Neuronal stem cell (in vitro differentiated cells): ENCODE data around the gene CMIP.

ENCODE experiments used
- DNase-seq: peaks from one replicate; pipeline ENCODE4 v3.0.0-alpha.2; 2013; ENCODE audit warnings: low spot score
- H2AFZ ChIP-seq: one replicate; pipeline ENCODE4 v1.6.1; 2013; ENCODE audit warnings: mild to moderate bottlenecking, low read length, inconsistent platforms
- H2AK5ac ChIP-seq: 2 replicates; pipeline ENCODE4 v1.6.1; 2013; ENCODE audit warnings: low read depth, mild to moderate bottlenecking, inconsistent platforms, low read length, moderate library complexity, mixed read lengths
- H2BK120ac ChIP-seq: 2 replicates; pipeline ENCODE4 v1.6.1; 2013; ENCODE audit warnings: low read depth, mild to moderate bottlenecking, inconsistent platforms, low read length, moderate library complexity, mixed read lengths
- H2BK12ac ChIP-seq: one replicate; pipeline ENCODE4 v1.6.1; 2013; ENCODE audit warnings: low read length, inconsistent platforms
- H2BK15ac ChIP-seq: 2 replicates; pipeline ENCODE4 v1.6.1; 2013; ENCODE audit warnings: mild to moderate bottlenecking, low read length, inconsistent platforms, mixed read lengths
- H2BK5ac ChIP-seq: one replicate; pipeline ENCODE4 v1.6.1; 2013; ENCODE audit warnings: inconsistent platforms, mild to moderate bottlenecking, low read length, moderate library complexity
- H3K14ac ChIP-seq: one replicate; pipeline ENCODE4 v1.6.1; 2013; ENCODE audit warnings: low read length, inconsistent platforms
- H3K18ac ChIP-seq: 2 replicates; pipeline ENCODE4 v1.6.1; 2013; ENCODE audit warnings: low read length, inconsistent platforms
- H3K23ac ChIP-seq: 2 replicates; pipeline ENCODE4 v1.6.1; 2013; ENCODE audit warnings: low read depth, mild to moderate bottlenecking, mixed read lengths, low read length, inconsistent platforms; ENCODE audit not compliant: poor library complexity
- H3K27ac ChIP-seq: replicated peaks from 3 replicates; pipeline ENCODE4 v1.5.1; 2013; ENCODE audit warnings: low read length, inconsistent platforms
- H3K27me3 ChIP-seq, 3 experiments: 2 replicates each; pipeline ENCODE4 v1.6.1; 2013; ENCODE audit warnings: low read length in 3 of 3, mild to moderate bottlenecking in 2 of 3, inconsistent platforms in 1 of 3, low read depth in 1 of 3, mixed read lengths in 1 of 3, moderate library complexity in 1 of 3; ENCODE audit not compliant: control insufficient read depth in 3 of 3, insufficient read depth in 3 of 3
- H3K36me3 ChIP-seq, 2 donors: replicated peaks in 1 of 2; 2 replicates each; pipeline ENCODE4 v1.6.1; 2013; ENCODE audit warnings: low read length in 2 of 2; ENCODE audit not compliant: control insufficient read depth in 2 of 2, insufficient read depth in 2 of 2
- H3K4ac ChIP-seq: 2 replicates; pipeline ENCODE4 v1.6.1; 2013; ENCODE audit warnings: inconsistent platforms, mild to moderate bottlenecking, low read length, moderate library complexity
- H3K4me1 ChIP-seq, 2 donors: 1 replicate in 1 of 2; 2 replicates in 1 of 2; pipeline ENCODE4 v1.6.1; 2013; ENCODE audit warnings: low read length in 2 of 2, low read depth in 1 of 2; ENCODE audit not compliant: control insufficient read depth in 2 of 2, insufficient read depth in 1 of 2
- H3K4me2 ChIP-seq: one replicate; pipeline ENCODE4 v1.6.1; 2013; ENCODE audit warnings: mild to moderate bottlenecking, low read length, inconsistent platforms; ENCODE audit not compliant: insufficient read depth, poor library complexity, severe bottlenecking
- H3K4me3 ChIP-seq, 2 donors: 2 replicates each; pipeline ENCODE4 v1.5.1; 2013; ENCODE audit warnings: low read length in 2 of 2, mild to moderate bottlenecking in 2 of 2, inconsistent platforms in 1 of 2, moderate library complexity in 1 of 2
- H3K79me1 ChIP-seq: one replicate; pipeline ENCODE4 v1.6.1; 2013; ENCODE audit warnings: low read depth, mild to moderate bottlenecking, inconsistent platforms, low read length, moderate library complexity
- H3K9ac ChIP-seq: one replicate; pipeline ENCODE4 v1.6.1; 2013; ENCODE audit warnings: mild to moderate bottlenecking, low read depth, low read length, inconsistent platforms; ENCODE audit not compliant: poor library complexity
- H3K9me3 ChIP-seq, 2 donors: replicated peaks in 1 of 2; 2 replicates each; pipeline versions ENCODE3 to v1.6.1; 2013; ENCODE audit warnings: low read length in 2 of 2, mild to moderate bottlenecking in 2 of 2, inconsistent platforms in 1 of 2, low read depth in 1 of 2, mixed read lengths in 1 of 2, moderate library complexity in 1 of 2; ENCODE audit not compliant: control insufficient read depth in 2 of 2, insufficient read depth in 1 of 2
- H4K8ac ChIP-seq: one replicate; pipeline ENCODE4 v1.6.1; 2013; ENCODE audit warnings: low read depth, mild to moderate bottlenecking, inconsistent platforms, low read length, moderate library complexity
- H4K91ac ChIP-seq: one replicate; pipeline ENCODE4 v1.6.1; 2013; ENCODE audit warnings: low read length, low read depth, mild to moderate bottlenecking, inconsistent platforms; ENCODE audit not compliant: poor library complexity
- WGBS, 2 donors: extraction: QIAGEN DNeasy Blood & Tissue Kit; methylation state at CpG; one replicate each; pipeline ENCODE4 v1.1.7; 2013; ENCODE audit warnings: missing lambda C conversion rate in 2 of 2, mixed read lengths in 1 of 2; ENCODE audit not compliant: insufficient read length in 2 of 2, insufficient replicate concordance in 1 of 2; ENCODE audit errors: extremely low coverage in 2 of 2; 5-methylcytosine and 5-hydroxymethylcytosine counted together

CMIP gene

DNA sequence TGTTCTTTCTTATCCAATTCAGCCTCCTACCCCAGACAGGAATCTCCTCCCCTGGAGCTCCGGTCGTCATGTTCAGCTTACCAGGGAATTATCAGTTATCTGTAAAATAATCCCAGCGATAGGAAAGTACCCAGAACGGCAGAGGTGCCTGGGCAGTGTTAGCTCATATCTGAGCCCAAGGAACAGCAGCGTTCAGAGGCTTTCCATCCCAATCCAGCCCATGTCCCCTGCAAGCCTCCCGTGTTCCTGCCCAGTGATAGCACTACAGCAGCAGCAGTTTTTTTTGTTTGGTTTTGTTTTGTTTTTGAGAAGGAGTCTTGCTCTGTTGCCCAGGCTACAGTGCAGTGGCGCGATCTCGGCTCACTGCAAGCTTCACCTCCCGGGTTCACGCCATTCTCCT lies 158.2 kb downstream of the CMIP start:
- Histone ChIP-seq H3K27ac (no peak overlapping the region), H4K8ac (no peak overlapping the region)
- no CpG with 5 or more reads among the region's 11 CpGs for WGBS, 2 donors

GRCh38 chr16:81604960-81605383 lies 160.4 kb downstream of the CMIP start:
- Histone ChIP-seq H3K9ac (no peak overlapping the region), H3K4me1 (peaks cover 22 to 24% of the 10 kb centered on the region in 2 donors), H2BK12ac (no peak overlapping the region), H3K36me3 (peaks cover 4 to 11% of the 10 kb centered on the region in 2 donors), H3K27me3 (no peaks in the 10 kb centered on the region), H2BK5ac (no peak overlapping the region), H3K14ac (no peak overlapping the region), H4K8ac (no peak overlapping the region), H2BK120ac (no peak overlapping the region), H3K18ac (no peak overlapping the region), H3K9me3 (no peaks in the 10 kb centered on the region), H3K4me2 (no peak overlapping the region), H3K23ac (no peak overlapping the region), H3K27ac (no peak overlapping the region), H4K91ac (no peak overlapping the region), H3K79me1 (no peaks in the 10 kb centered on the region), H2AFZ (no peak overlapping the region), H3K4ac (no peak overlapping the region), H2BK15ac (no peak overlapping the region), H3K4me3 (no peak overlapping the region), H2AK5ac (no peak overlapping the region)
- DNase-seq = no peak
- no CpG with 5 or more reads among the region's 8 CpGs for WGBS, 2 donors

More for the DNA sequence above, 158.2 kb downstream of the CMIP start:
- Histone ChIP-seq H3K9me3 (no peaks in the 10 kb centered on the region), H3K4me1 (peaks cover 11 to 12% of the 10 kb centered on the region in 2 donors), H3K14ac (no peak overlapping the region), H2AFZ (no peak overlapping the region), H3K9ac (no peak overlapping the region), H3K27me3 (no peaks in the 10 kb centered on the region), H3K4me3 (no peak overlapping the region), H3K23ac (no peak overlapping the region), H4K91ac (no peak overlapping the region), H3K4ac (no peak overlapping the region), H2BK15ac (no peak overlapping the region), H3K36me3 (peaks cover 2 to 6% of the 10 kb centered on the region in 2 donors), H2BK5ac (no peak overlapping the region), H2BK12ac (no peak overlapping the region), H2AK5ac (no peak overlapping the region), H3K18ac (no peak overlapping the region), H3K79me1 (peaks cover 2% of the 10 kb centered on the region), H3K4me2 (no peak overlapping the region), H2BK120ac (no peak overlapping the region)
- no peak for DNase-seq

DNA sequence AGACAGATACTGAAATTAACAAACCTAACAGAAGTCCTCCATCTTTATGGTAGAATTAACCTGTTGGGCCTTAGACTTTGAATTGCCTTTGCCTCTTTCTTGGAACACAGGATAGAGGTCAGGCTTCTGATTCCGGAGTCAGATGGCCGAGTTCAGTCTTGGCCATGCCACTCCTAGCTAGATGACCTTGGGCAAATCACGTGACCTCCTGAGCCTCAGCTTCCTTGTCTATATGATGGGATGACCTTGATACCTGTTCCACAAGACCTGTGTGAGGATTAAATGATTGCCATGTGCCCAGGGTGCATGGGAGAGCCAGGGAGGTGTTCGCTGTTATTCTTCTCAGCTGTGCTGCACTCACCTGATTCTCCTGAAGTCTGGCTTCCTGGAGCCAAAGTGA lies 161.4 kb downstream of the CMIP start:
- Histone ChIP-seq H3K4me3 (no peak overlapping the region), H2BK5ac (no peak overlapping the region), H3K18ac (no peak overlapping the region), H4K8ac (no peak overlapping the region), H2BK12ac (no peak overlapping the region), H3K79me1 (peaks cover 3% of the 10 kb centered on the region), H3K9me3 (no peaks in the 10 kb centered on the region), H3K4me1 (peaks cover 14 to 19% of the 10 kb centered on the region in 2 donors), H2AK5ac (no peak overlapping the region), H3K14ac (no peak overlapping the region), H4K91ac (no peak overlapping the region), H3K9ac (no peak overlapping the region), H2BK120ac (no peak overlapping the region), H3K27me3 (no peaks in the 10 kb centered on the region), H3K4me2 (no peak overlapping the region), H2BK15ac (no peak overlapping the region), H3K27ac (no peak overlapping the region), H3K36me3 (peaks cover 4 to 11% of the 10 kb centered on the region in 2 donors), H3K4ac (no peak overlapping the region), H2AFZ (no peak overlapping the region), H3K23ac (no peak overlapping the region)
- WGBS, 2 donors = no CpG with 5 or more reads among the region's 4 CpGs
- no peak for DNase-seq

GRCh38 chr16:81607006-81607405 lies 162.4 kb downstream of the CMIP start:
- H3K9ac ChIP-seq = no peak overlapping the region
- H2BK12ac ChIP-seq = no peak overlapping the region
- H2AFZ ChIP-seq = no peak overlapping the region
- no peak overlapping the region for H3K14ac ChIP-seq
- no peak overlapping the region for H3K4me3 ChIP-seq
- no peak overlapping the region for H3K23ac ChIP-seq
- no peak overlapping the region for H3K4ac ChIP-seq
- no CpG with 5 or more reads among the region's 12 CpGs for WGBS, 2 donors
- no peak overlapping the region for H4K8ac ChIP-seq
- peaks cover 12 to 16% of the 10 kb centered on the region in 2 donors for H3K4me1 ChIP-seq
- no peaks in the 10 kb centered on the region for H3K27me3 ChIP-seq
- H4K91ac ChIP-seq = no peak overlapping the region
- DNase-seq = no peak
- no peak overlapping the region for H2BK120ac ChIP-seq
- H2AK5ac ChIP-seq = peak overlapping the region; percentile 3
- H3K27ac ChIP-seq = no peak overlapping the region
- peaks cover 3% of the 10 kb centered on the region for H3K79me1 ChIP-seq
- no peak overlapping the region for H2BK15ac ChIP-seq
- H2BK5ac ChIP-seq = no peak overlapping the region
- no peak overlapping the region for H3K18ac ChIP-seq
- no peak overlapping the region for H3K4me2 ChIP-seq
- H3K9me3 ChIP-seq = no peaks in the 10 kb centered on the region
- H3K36me3 ChIP-seq = peaks cover 4 to 11% of the 10 kb centered on the region in 2 donors
